SU-DHL-6 (cell line): ENCODE data around the gene LRBA.

Source experiments
- H2AFZ ChIP-seq: fragments of 200-600 bp; sonication (generic); 2 replicates; pipeline ENCODE4 v1.6.1; 2014; ENCODE audit warnings: low read depth, mild to moderate bottlenecking, moderate library complexity, mixed read lengths, antibody characterized with exemption, low read length; ENCODE audit not compliant: severe bottlenecking
- H3F3A ChIP-seq: fragments of 200-600 bp; shearing (Covaris generic); 2 replicates; pipeline ENCODE4 v1.6.0; 2016; ENCODE audit warnings: antibody characterized with exemption, mild to moderate bottlenecking; ENCODE audit not compliant: insufficient read depth
- H3K27ac ChIP-seq: fragments of 200-600 bp; sonication (generic); 2 replicates; pipeline ENCODE4 v1.5.1; 2016; ENCODE audit warnings: low read depth, mild to moderate bottlenecking, low read length, moderate library complexity, mixed read lengths
- H3K27me3 ChIP-seq: fragments of 200-600 bp; sonication (generic), shearing (Covaris generic); 2 replicates; pipeline ENCODE4 v1.6.0; 2014; ENCODE audit warnings: mild to moderate bottlenecking, low read length
- H3K36me3 ChIP-seq: fragments of 200-600 bp; sonication (generic); 2 replicates; pipeline ENCODE4 v1.6.1; 2014; ENCODE audit warnings: mild to moderate bottlenecking, low read length, mixed read lengths
- H3K4me2 ChIP-seq: fragments of 300-600, 200-600 bp; shearing (Covaris generic), sonication (generic); 2 replicates; pipeline ENCODE4 v1.6.0; 2014; ENCODE audit warnings: low read length, low read depth, mild to moderate bottlenecking; ENCODE audit not compliant: poor library complexity, severe bottlenecking
- H3K4me3 ChIP-seq: fragments of 200-600 bp; sonication (generic); 2 replicates; pipeline ENCODE4 v1.5.1; 2014; ENCODE audit warnings: antibody characterized with exemption, low read length, mild to moderate bottlenecking, mixed read lengths; ENCODE audit not compliant: insufficient read depth, poor library complexity, severe bottlenecking
- H3K79me2 ChIP-seq: fragments of 200-600 bp; sonication (generic); 2 replicates; pipeline ENCODE4 v1.6.1; 2014; ENCODE audit warnings: mild to moderate bottlenecking, low read length, moderate library complexity; ENCODE audit not compliant: insufficient read depth
- H3K9ac ChIP-seq: fragments of 200-600 bp; sonication (generic); 2 replicates; pipeline ENCODE4 v1.7.0; 2014; ENCODE audit warnings: mild to moderate bottlenecking, low read length
- H3K9me2 ChIP-seq: fragments of 200-600 bp; sonication (generic); replicated peaks from 2 replicates; pipeline ENCODE4 v1.6.1; 2014; ENCODE audit warnings: low read length; ENCODE audit not compliant: insufficient read depth
- H3K9me3 ChIP-seq: fragments of 200-600 bp; sonication (generic); 2 replicates; pipeline ENCODE4 v1.6.1; 2014; ENCODE audit warnings: low read length, mixed read lengths; ENCODE audit not compliant: insufficient read depth
- H4K20me1 ChIP-seq: fragments of 200-600 bp; sonication (generic); 2 replicates; pipeline ENCODE4 v1.6.1; 2014; ENCODE audit warnings: low read depth, mild to moderate bottlenecking, antibody characterized with exemption, low read length, moderate library complexity, mixed read lengths
- CTCF ChIP-seq: fragments of 200-600 bp; sonication (generic); IDR thresholded peaks from one replicate; pipeline ENCODE4 v1.5.1; 2017; ENCODE audit warnings: antibody characterized with exemption, mild to moderate bottlenecking, low read length, moderate library complexity; ENCODE audit not compliant: insufficient read depth, poor library complexity, severe bottlenecking
- EZH2phosphoT487 ChIP-seq: fragments of 200-600 bp; sonication (generic), shearing (Covaris generic); conservative IDR thresholded peaks from 2 replicates; pipeline ENCODE4 v1.6.1; 2018; ENCODE audit warnings: mild to moderate bottlenecking, antibody characterized with exemption, low read length, moderate library complexity, mixed read lengths

Gene LRBA

GRCh38 chr4:150247184-150247583, 767.9 kb downstream of the LRBA start:
- Histone ChIP-seq H4K20me1 (no peaks in the 10 kb centered on the region), H3K36me3 (no peaks in the 10 kb centered on the region), H3K9me2 (no peaks in the 10 kb centered on the region), H3K9ac (no peak overlapping the region), H3K4me3 (no peak overlapping the region), H2AFZ (no peak overlapping the region), H3K79me2 (no peaks in the 10 kb centered on the region), H3K4me2 (no peak overlapping the region), H3K9me3 (no peaks in the 10 kb centered on the region), H3K27me3 (no peaks in the 10 kb centered on the region), H3K27ac (no peak overlapping the region), H3F3A (no peaks in the 10 kb centered on the region)
- TF ChIP-seq CTCF (no peak), EZH2phosphoT487 (no peak)

- Histone ChIP-seq H3K36me3 (no peaks in the 10 kb centered on the region), H3K79me2 (no peaks in the 10 kb centered on the region), H3F3A (no peaks in the 10 kb centered on the region), H3K9me3 (no peaks in the 10 kb centered on the region), H3K27ac (no peak overlapping the region), H3K9ac (no peak overlapping the region), H3K4me3 (no peak overlapping the region), H3K4me2 (no peak overlapping the region), H3K27me3 (no peaks in the 10 kb centered on the region), H3K9me2 (no peaks in the 10 kb centered on the region), H4K20me1 (no peaks in the 10 kb centered on the region), H2AFZ (no peak overlapping the region)
- TF ChIP-seq EZH2phosphoT487 (no peak), CTCF (no peak)
Measured at GRCh38 chr4:150244600-150244999, 770.5 kb downstream of the LRBA start.

GRCh38 chr4:150243932-150244331, 771.2 kb downstream of the LRBA start:
- H3K9me3 ChIP-seq, result no peaks in the 10 kb centered on the region
- H3K27ac ChIP-seq, result no peak overlapping the region
- no peaks in the 10 kb centered on the region for H3K36me3 ChIP-seq
- TF ChIP-seq CTCF, result no peak
- TF ChIP-seq EZH2phosphoT487, result no peak
- H3K79me2 ChIP-seq, result no peaks in the 10 kb centered on the region
- no peaks in the 10 kb centered on the region for H3F3A ChIP-seq
- no peak overlapping the region for H3K9ac ChIP-seq
- no peaks in the 10 kb centered on the region for H3K27me3 ChIP-seq
- no peak overlapping the region for H3K4me2 ChIP-seq
- no peaks in the 10 kb centered on the region for H4K20me1 ChIP-seq
- H2AFZ ChIP-seq, result no peak overlapping the region
- H3K9me2 ChIP-seq, result no peaks in the 10 kb centered on the region
- H3K4me3 ChIP-seq, result no peak overlapping the region
